HG02884 (cell line): ENCODE measurements around the gene ATAD2B.
"Not testable (repeated sequence)": the region's sequence is repeated elsewhere in the genome, so short reads cannot be mapped to it uniquely, and the experiment has no call there.

Experiments
- ATAC-seq: cut with Tn5 transposase; IDR thresholded peaks from one replicate; pipeline ENCODE4 v1.9.1; 2021; ENCODE audit warnings: mild to moderate bottlenecking, moderate library complexity; ENCODE audit not compliant: unreplicated experiment

The ATAD2B gene

GRCh38 chr2:23753291-23754010 is 173.5 kb downstream of the ATAD2B start:
- ATAC-seq, result no peak

GRCh38 chr2:23751747-23752265 is 175.1 kb downstream of the ATAD2B start:
- ATAC-seq, result no peak

- peak; percentile 20 for ATAC-seq
These were observed 180.6 kb downstream of the ATAD2B start for GRCh38 chr2:23746141-23746863.

- ATAC-seq, result peak; percentile 73
These were observed 181.2 kb downstream of the ATAD2B start for GRCh38 chr2:23745726-23746105.

- ATAC-seq, result no peak
These were observed 181.7 kb downstream of the ATAD2B start for GRCh38 chr2:23745068-23745725.

- not testable (repeated sequence) for ATAC-seq
These were observed 190.1 kb downstream of the ATAD2B start for GRCh38 chr2:23736783-23737182.

GRCh38 chr2:23734416-23734815 is 192.5 kb downstream of the ATAD2B start:
- ATAC-seq, result no peak

GRCh38 chr2:23723029-23723428 is 203.9 kb downstream of the ATAD2B start:
- not testable (repeated sequence) for ATAC-seq

GRCh38 chr2:23722255-23722654 is 204.7 kb downstream of the ATAD2B start:
- no peak for ATAC-seq

- ATAC-seq, result no peak
These were observed 205.5 kb downstream of the ATAD2B start for GRCh38 chr2:23721454-23721826.

- ATAC-seq, result no peak
These were observed 206.0 kb downstream of the ATAD2B start for GRCh38 chr2:23720705-23721453.

GRCh38 chr2:23719716-23720115 is 207.2 kb downstream of the ATAD2B start:
- no peak for ATAC-seq

- ATAC-seq, result no peak
These were observed 207.8 kb downstream of the ATAD2B start for GRCh38 chr2:23718931-23719700.

GRCh38 chr2:23713351-23713750 is 213.6 kb downstream of the ATAD2B start:
- ATAC-seq, result no peak

GRCh38 chr2:23712756-23713151 is 214.2 kb downstream of the ATAD2B start:
- ATAC-seq, result no peak

GRCh38 chr2:23711979-23712755 is 214.8 kb downstream of the ATAD2B start:
- ATAC-seq, result no peak

- ATAC-seq, result no peak
These were observed 217.6 kb downstream of the ATAD2B start for GRCh38 chr2:23709311-23709710.

- no peak for ATAC-seq
These were observed 218.2 kb downstream of the ATAD2B start for GRCh38 chr2:23708771-23709170.

GRCh38 chr2:23707096-23707495 is 219.8 kb downstream of the ATAD2B start:
- no peak for ATAC-seq
